ENCODE measurements around the gene BEST1.

DNA sequence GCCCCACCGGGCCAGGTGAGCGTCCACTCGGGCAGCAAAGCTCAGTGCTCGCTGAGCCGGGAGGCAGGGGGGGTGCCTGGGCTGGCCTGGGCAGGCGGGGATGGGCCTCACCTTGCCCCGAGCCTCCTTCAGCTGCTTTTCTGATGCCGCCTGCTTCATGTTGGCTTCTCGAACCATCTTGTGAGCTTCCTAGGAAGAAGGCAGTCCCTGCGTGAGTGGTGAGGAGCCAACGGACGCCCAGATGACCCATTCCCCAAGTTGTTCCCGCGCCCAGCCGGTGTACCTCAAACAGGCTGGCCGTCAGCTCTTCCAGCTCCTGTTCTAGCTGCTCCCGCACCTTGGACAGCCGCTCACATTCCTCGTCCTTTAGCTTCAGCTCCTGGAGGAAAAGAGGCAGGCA lies 42.9 kb upstream of the BEST1 start:
- no peak for TF ChIP-seq EZH2phosphoT487 (IDR thresholded peaks at IDR 0.05)
- TF ChIP-seq, protein P1, sequence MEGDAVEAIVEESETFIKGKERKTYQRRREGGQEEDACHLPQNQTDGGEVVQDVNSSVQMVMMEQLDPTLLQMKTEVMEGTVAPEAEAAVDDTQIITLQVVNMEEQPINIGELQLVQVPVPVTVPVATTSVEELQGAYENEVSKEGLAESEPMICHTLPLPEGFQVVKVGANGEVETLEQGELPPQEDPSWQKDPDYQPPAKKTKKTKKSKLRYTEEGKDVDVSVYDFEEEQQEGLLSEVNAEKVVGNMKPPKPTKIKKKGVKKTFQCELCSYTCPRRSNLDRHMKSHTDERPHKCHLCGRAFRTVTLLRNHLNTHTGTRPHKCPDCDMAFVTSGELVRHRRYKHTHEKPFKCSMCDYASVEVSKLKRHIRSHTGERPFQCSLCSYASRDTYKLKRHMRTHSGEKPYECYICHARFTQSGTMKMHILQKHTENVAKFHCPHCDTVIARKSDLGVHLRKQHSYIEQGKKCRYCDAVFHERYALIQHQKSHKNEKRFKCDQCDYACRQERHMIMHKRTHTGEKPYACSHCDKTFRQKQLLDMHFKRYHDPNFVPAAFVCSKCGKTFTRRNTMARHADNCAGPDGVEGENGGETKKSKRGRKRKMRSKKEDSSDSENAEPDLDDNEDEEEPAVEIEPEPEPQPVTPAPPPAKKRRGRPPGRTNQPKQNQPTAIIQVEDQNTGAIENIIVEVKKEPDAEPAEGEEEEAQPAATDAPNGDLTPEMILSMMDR (IDR thresholded peaks at IDR 0.05) = no peak
- no peak for TF ChIP-seq EZH2 (IDR thresholded peaks at IDR 0.05)

All from neural progenitor cell (in vitro differentiated cells).